HepG2 (cell line): ENCODE measurements around the gene BMF. TPM values are rescaled to one million over a fixed set of nuclear protein-coding genes. Genes with fewer than 3 reads are reported as not detected.
A peak's percentile ranks its signal among the peaks of the same experiment; 100 is the strongest.

Experiments used
- ATAC-seq: fragments of 200-7000 bp; cut with Tn5 transposase; 3 replicates; pipeline ENCODE4 v1.9.1; 2020; ENCODE audit warnings: mild to moderate bottlenecking, moderate library complexity
- BruUV-seq: library from RNA; stranded (reverse); fragments of 400-500 nt; replicated peaks from 2 replicates; lab custom pipeline; 2021; lab: Mats Ljungman, UMichigan
- CTCF ChIA-PET: fragments of 300-600 bp; formaldehyde crosslinking; extraction: SDS; loops from one replicate; lab custom pipeline; 2021; ENCODE audit warnings: low total read pairs, inconsistent platforms, low intra/inter-chr PET ratio; lab: Yijun Ruan, JAX
- POLR2A ChIA-PET: fragments of 350-600 bp; sonication (Branson Sonifier 250); formaldehyde crosslinking; loops from one replicate; lab custom pipeline; 2020; ENCODE audit warnings: antibody characterized with exemption, inconsistent platforms; lab: Yijun Ruan, JAX
- DNase-seq: peaks from one replicate; pipeline ENCODE4 v3.0.0-alpha.2; 2015; ENCODE audit warnings: low spot score
- FAIRE-seq: peaks from 3 replicates; lab custom pipeline; 2011; peaks lifted over from hg19 to GRCh38; lab: Jason Lieb, UNC
- H2AFZ ChIP-seq: one replicate; pipeline ENCODE4 v1.6.1; 2011; ENCODE audit warnings: low read length, inconsistent platforms
- H3K27ac ChIP-seq: fragments of 300-600 bp; 3 replicates; pipeline ENCODE4 v1.8.0; 2011; ENCODE audit warnings: mixed run types, mild to moderate bottlenecking, mixed read lengths, low read length, inconsistent platforms; ENCODE audit not compliant: insufficient read depth; ENCODE audit errors: extremely low read length
- H3K27me3 ChIP-seq, 2 experiments: fragments of 200-600 bp in 1 of 2; 2 replicates in 1 of 2; 3 replicates in 1 of 2; pipeline versions ENCODE4 v1.6.0 to v1.8.0; 2011; ENCODE audit warnings: low read length in 2 of 2, mild to moderate bottlenecking in 2 of 2, moderate library complexity in 2 of 2, inconsistent platforms in 1 of 2; ENCODE audit not compliant: insufficient read depth in 2 of 2, control insufficient read depth in 1 of 2
- H3K36me3 ChIP-seq, 2 experiments: fragments of 200-600 bp in 1 of 2; replicated peaks in 1 of 2; 2 replicates in 1 of 2; 3 replicates in 1 of 2; pipeline versions ENCODE4 v1.5.1 to v1.8.0; 2011; ENCODE audit warnings: low read length in 2 of 2, inconsistent platforms in 1 of 2; ENCODE audit not compliant: insufficient read depth in 2 of 2, control insufficient read depth in 1 of 2
- H3K4me1 ChIP-seq: 2 replicates; pipeline ENCODE4 v1.5.1; 2012; ENCODE audit warnings: low read length, inconsistent platforms; ENCODE audit not compliant: insufficient read depth
- H3K4me2 ChIP-seq: 2 replicates; pipeline ENCODE4 v1.6.0; 2011; ENCODE audit warnings: low read depth, low read length, inconsistent platforms
- H3K4me3 ChIP-seq, 3 experiments: fragments of 200-600 bp in 1 of 3; sonication (generic), shearing (Covaris generic) in 1 of 3; replicated peaks in 1 of 3; 2 replicates each; pipeline ENCODE4 v1.5.1; 2011 to 2016; ENCODE audit warnings: low read length in 3 of 3, inconsistent platforms in 2 of 3, low read depth in 2 of 3, mild to moderate bottlenecking in 2 of 3, control low read depth in 1 of 3, mixed read lengths in 1 of 3; ENCODE audit not compliant: insufficient read depth in 1 of 3
- H3K79me2 ChIP-seq: one replicate; pipeline ENCODE4 v1.6.1; 2011; ENCODE audit warnings: low read length, inconsistent platforms; ENCODE audit not compliant: insufficient read depth
- H3K9ac ChIP-seq: 2 replicates; pipeline ENCODE4 v1.6.0; 2011; ENCODE audit warnings: mild to moderate bottlenecking, low read depth, low read length, inconsistent platforms; ENCODE audit not compliant: insufficient read depth
- H3K9me3 ChIP-seq: 2 replicates; pipeline ENCODE4 v1.5.1; 2012; ENCODE audit warnings: mild to moderate bottlenecking, low read length
- H4K20me1 ChIP-seq: 2 replicates; pipeline ENCODE4 v1.6.0; 2011; ENCODE audit warnings: inconsistent platforms, mild to moderate bottlenecking, low read length, moderate library complexity; ENCODE audit not compliant: insufficient read depth
- CEBPB ChIP-seq: IDR thresholded peaks from 2 replicates; pipeline ENCODE4 v1.6.1; 2011; ENCODE audit warnings: low read depth, low read length, improper control_type of control experiment, borderline replicate concordance
- CEBPG ChIP-seq: IDR thresholded peaks from 2 replicates; pipeline ENCODE4 v1.6.1; 2016
- CHD4 ChIP-seq: fragments of 200-600 bp; sonication (generic); IDR thresholded peaks from 2 replicates; pipeline ENCODE4 v1.7.0; 2017; ENCODE audit warnings: mild to moderate bottlenecking, low read length, borderline replicate concordance
- FOSL2 ChIP-seq: sonication (generic); formaldehyde crosslinking; IDR thresholded peaks from 2 replicates; pipeline ENCODE4 v1.4.0; 2020; ENCODE audit warnings: missing genetic modification reagents
- ZBTB49 ChIP-seq: sonication (generic); formaldehyde crosslinking; IDR thresholded peaks from 2 replicates; pipeline ENCODE4 v1.4.0; 2020; ENCODE audit warnings: missing genetic modification reagents, borderline replicate concordance
- ZNF335 ChIP-seq: sonication (generic); formaldehyde crosslinking; IDR thresholded peaks from 2 replicates; pipeline ENCODE4 v1.4.0; 2020; ENCODE audit warnings: missing genetic modification reagents
- WGBS: methylation state at CpG from one replicate; pipeline ENCODE4 v1.1.6; 2017; ENCODE audit warnings: low lambda C conversion rate; 5-methylcytosine and 5-hydroxymethylcytosine counted together
- in situ Hi-C: cut with HindIII; loops from 2 replicates; pipeline ENCODE4 v1.10.0; 2017; ENCODE audit warnings: low pct_unique_long_range_greater_than_20kb; ENCODE audit not compliant: extremely low pct_ligation_motif_present
- intact Hi-C: fragments of 100-400 bp; cut with micrococcal nuclease; formaldehyde crosslinking; loops from one replicate; pipeline ENCODE4 v1.10.0; 2022; ENCODE audit not compliant: unreplicated experiment
- polyA plus RNA-seq, 8 experiments: library from polyadenylated mRNA; depleted of rRNA in 3 of 8; stranded (reverse) in 7 of 8; unstranded in 1 of 8; fragments of >200 nt; fragmentation: Illumina TruSeq in 4 of 8; extraction: Trizol in 4 of 8; gene quantifications; 2 replicates each; pipeline versions ENCODE4 v1.2.1 to v1.2.3, GENCODE V29; 2011 to 2016; ENCODE audit warnings: low read depth in 4 of 8, missing spikeins in 1 of 8, mixed read lengths in 1 of 8; ENCODE audit not compliant: insufficient read depth in 1 of 8
- total RNA-seq, 5 experiments: library from RNA; depleted of rRNA; stranded (reverse); fragments of >200 nt; fragmentation: Illumina TruSeq; extraction: Trizol; gene quantifications; 2 replicates each; pipeline ENCODE4 v1.2.3, GENCODE V29; 2016; ENCODE audit warnings: low read depth in 1 of 5

Gene BMF
- total and polyA plus RNA-seq, 2 of the 13 experiments (the other 11 are each of a cell fraction or from before 2014, with no cell fraction given) = 8.7 to 15.9 TPM

- TF ChIP-seq CHD4 = no peak
Observed at GRCh38 chr15:40151991-40152390, 43.3 kb upstream of the BMF start (continued).

- Histone ChIP-seq H3K4me2 (no peak overlapping the region), H3K36me3 (no peaks in the 10 kb centered on the region), H3K4me3 (no peak overlapping the region), H3K27ac (no peak overlapping the region), H4K20me1 (no peaks in the 10 kb centered on the region), H3K9ac (no peak overlapping the region), H3K4me1 (peaks cover 8% of the 10 kb centered on the region), H2AFZ (no peak overlapping the region), H3K9me3 (no peaks in the 10 kb centered on the region), H3K79me2 (no peaks in the 10 kb centered on the region), H3K27me3 (peaks cover 2 to 28% of the 10 kb centered on the region in 2 experiments; a peak in 3 of 5 replicates)
- ATAC-seq = no peak
- in situ Hi-C loops = no loop called here
- no TSS peak for BruUV-seq
- ChIA-PET POLR2A (no interaction called here), CTCF (no interaction called here)
- intact Hi-C loops = no loop called here
- FAIRE-seq = no peak
- DNase-seq = no peak
- WGBS = 22% methylated on average over 6 of the region's 6 CpGs
- TF ChIP-seq CEBPB (peak; percentile 61), CEBPG (CRISPR knock-in tag) (peak; percentile 28; the same call in 1 of the 2 replicates), ZNF335 (CRISPR knock-in tag) (no peak)
Observed at GRCh38 chr15:40151499-40151898, 42.8 kb upstream of the BMF start.

GRCh38 chr15:40150163-40150925 is 41.7 kb upstream of the BMF start:
- no peaks in the 10 kb centered on the region for H3K9me3 ChIP-seq
- in situ Hi-C loops (no loop called here), intact Hi-C loops (no loop called here)
- ChIA-PET CTCF (no interaction called here), POLR2A (interaction anchor here (1.0 kb wide), 1 partner anchor 44 kb away, joined by 4 read pairs; no protein-coding TSS in a partner anchor)
- DNase-seq (peak; percentile 14), FAIRE-seq (no peak), ATAC-seq (no peak; the same call in 2 of the 3 replicates)
- H3K4me1 ChIP-seq = peaks cover 8% of the 10 kb centered on the region
- H3K79me2 ChIP-seq = no peaks in the 10 kb centered on the region
- no peak overlapping the region for H2AFZ ChIP-seq
- WGBS = 23% methylated on average over 9 of the region's 9 CpGs
- H3K36me3 ChIP-seq = no peaks in the 10 kb centered on the region
- H3K4me3 ChIP-seq = no peak overlapping the region
- H4K20me1 ChIP-seq = no peaks in the 10 kb centered on the region
- H3K4me2 ChIP-seq = peak overlapping the region; percentile 32; the same call in 1 of the 2 replicates
- H3K9ac ChIP-seq = no peak overlapping the region
- no peak overlapping the region for H3K27ac ChIP-seq
- TF ChIP-seq ZBTB49 (CRISPR knock-in tag) = no peak
- TF ChIP-seq FOSL2 (CRISPR knock-in tag) = peak; percentile 80
- peaks cover 2 to 28% of the 10 kb centered on the region in 2 experiments; a peak in 3 of 5 replicates for H3K27me3 ChIP-seq
- no TSS peak for BruUV-seq
